ENCODE measurements around the gene NUAK2. TPM values are rescaled to one million over a fixed set of nuclear protein-coding genes. Genes with fewer than 3 reads are reported as not detected.

The NUAK2 gene
- polyA plus RNA-seq, 3 donors: 8.6 to 12.1 (median 11.1) TPM

GRCh38 chr1:205257735-205258134 is 63.8 kb downstream of the NUAK2 start:
- no peak for DNase-seq

GRCh38 chr1:205256951-205257625 is 64.5 kb downstream of the NUAK2 start:
- DNase-seq: no peak

- DNase-seq: peak; percentile 84
Measured at GRCh38 chr1:205255941-205256780, 65.4 kb downstream of the NUAK2 start.

Other genes starting within 250 kb of the NUAK2 start
- gene TMEM81, start 237.3 kb downstream of the NUAK2 start, polyA plus RNA-seq (ENCODE audit: insufficient read length in 3 of 3): 1 to 10 TPM; 3.7 to 4.7 (median 3.8) TPM
- gene RBBP5, start 199.8 kb downstream of the NUAK2 start, polyA plus RNA-seq (ENCODE audit: insufficient read length in 3 of 3): 10 to 100 TPM; 15.4 to 23.7 (median 18.8) TPM
- gene DSTYK, start 110.0 kb downstream of the NUAK2 start, polyA plus RNA-seq (ENCODE audit: insufficient read length in 3 of 3): 10 to 100 TPM; 15.2 to 20.8 (median 18.0) TPM
- 10 to 100 TPM in 1 of 3 donors, 1 to 10 TPM in 2; 7.2 to 10.3 (median 7.3) TPM for gene TMCC2, start 93.8 kb downstream of the NUAK2 start, polyA plus RNA-seq (ENCODE audit: insufficient read length in 3 of 3)
- gene KLHDC8A, start 35.2 kb upstream of the NUAK2 start, polyA plus RNA-seq (ENCODE audit: insufficient read length in 3 of 3): 1 to 10 TPM; 1.9 to 2.1 (median 2.1) TPM
- 1 to 10 TPM; 4.1 to 4.8 (median 4.6) TPM for gene LEMD1, start 100.3 kb upstream of the NUAK2 start, polyA plus RNA-seq (ENCODE audit: insufficient read length in 3 of 3)
- 1 to 10 TPM; 2.9 to 3.8 (median 3.7) TPM for gene BLACAT1, start 134.3 kb upstream of the NUAK2 start, polyA plus RNA-seq (ENCODE audit: insufficient read length in 3 of 3)
- 10 to 100 TPM; 28.3 to 35.6 (median 32.7) TPM for gene CDK18, start 182.9 kb upstream of the NUAK2 start, polyA plus RNA-seq (ENCODE audit: insufficient read length in 3 of 3)